T-helper 1 cell treated with Interleukin-12 subunit alpha and Interleukin-12 subunit beta and Interleukin-4 antibody, amounts not matched to agents 30 ng/mL and 1 ng/mL, for 36 hours (primary cell): Measurements from ENCODE around the gene TPBG. TPM values are rescaled to one million over a fixed set of nuclear protein-coding genes. Genes with fewer than 3 reads are reported as not detected.
"Not testable (repeated sequence)": the region's sequence is repeated elsewhere in the genome, so short reads cannot be mapped to it uniquely, and the experiment has no call there.

ENCODE experiments used
- intact Hi-C: fragments of 100-400 bp; cut with micrococcal nuclease; formaldehyde crosslinking; loops from one replicate; pipeline ENCODE4 v1.15.1; 2024
- total RNA-seq: library from RNA; stranded (reverse); gene quantifications from 2 replicates; pipeline ENCODE4 v1.2.3, GENCODE V29; 2022

The TPBG gene
- total RNA-seq, 1 donor from 2014 or later: not detected

GRCh38 chr6:82372656-82373055, 9.0 kb downstream of the TPBG start:
- intact Hi-C loops: no loop called here

- intact Hi-C loops: no loop called here
Measured at GRCh38 chr6:82374516-82374915, 10.9 kb downstream of the TPBG start.

DNA sequence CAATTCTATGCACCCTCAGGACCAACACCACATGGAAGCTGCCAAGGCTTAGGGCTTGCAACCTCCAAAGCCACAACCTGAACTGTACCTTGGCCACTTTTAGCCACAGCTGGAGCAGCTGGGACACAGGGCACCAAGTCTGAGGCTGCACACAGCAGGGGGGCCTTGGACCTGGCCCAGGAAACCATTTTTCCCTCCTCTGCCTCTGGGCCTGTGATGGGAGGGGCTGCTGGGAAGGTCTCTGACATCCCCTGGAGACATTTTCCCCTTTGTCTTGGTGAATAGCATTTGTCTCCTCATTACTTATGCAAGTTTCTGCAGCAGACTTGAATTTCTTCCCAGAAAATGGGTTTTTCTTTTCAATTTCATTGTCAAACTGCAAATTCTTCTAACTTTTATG, 13.0 kb downstream of the TPBG start:
- intact Hi-C loops: no loop called here

DNA sequence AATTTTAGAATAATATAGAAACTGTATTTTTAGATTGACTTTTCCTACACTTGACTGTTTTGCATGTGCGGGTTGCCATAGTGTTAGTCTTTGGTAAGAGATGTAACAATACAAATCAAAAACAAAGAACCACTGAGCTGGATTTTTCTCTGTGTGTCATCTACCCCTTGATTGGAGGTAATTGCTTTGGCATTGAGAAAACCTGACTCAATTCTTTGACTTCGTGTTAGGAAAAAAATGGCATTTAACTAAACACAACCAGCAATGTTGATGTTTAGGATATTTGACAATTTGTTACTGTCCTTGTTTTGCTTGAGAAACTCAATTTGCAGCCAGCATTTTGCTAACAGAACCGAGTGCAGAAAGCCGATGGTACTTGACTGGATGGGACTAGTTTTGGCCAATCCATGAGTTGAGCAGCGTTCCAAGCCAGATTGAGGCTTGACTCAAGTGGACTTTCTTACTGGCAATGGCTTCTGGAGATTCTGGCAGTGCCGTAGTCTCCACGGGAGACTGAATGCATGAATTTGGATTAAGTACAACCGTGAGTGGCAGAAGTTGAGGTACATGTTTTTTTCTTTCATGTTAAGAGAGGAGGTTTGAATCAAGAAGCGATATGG, 17.1 kb downstream of the TPBG start:
- intact Hi-C loops: no loop called here

GRCh38 chr6:82381278-82381677, 17.7 kb downstream of the TPBG start:
- intact Hi-C loops: no loop called here

DNA sequence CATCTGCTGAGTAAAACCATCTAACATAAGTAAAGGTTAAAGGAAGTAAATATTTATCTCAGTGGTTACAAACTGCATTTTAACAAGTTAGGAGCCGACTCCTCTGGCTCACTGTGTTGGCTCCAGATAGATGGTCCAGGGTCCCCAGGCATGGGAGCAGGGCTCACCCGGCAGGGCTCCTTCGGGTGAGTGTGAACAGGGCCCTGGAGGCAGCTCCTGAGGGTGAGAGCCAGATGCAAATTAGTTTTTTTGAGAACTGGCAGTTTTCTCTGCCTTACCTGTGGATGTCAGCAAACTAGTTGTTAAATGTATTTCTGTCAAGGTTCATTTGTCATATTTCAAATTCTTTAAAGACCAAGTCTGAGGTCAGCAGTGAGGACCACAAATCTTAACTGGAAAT, 21.5 kb downstream of the TPBG start:
- intact Hi-C loops: no loop called here

DNA sequence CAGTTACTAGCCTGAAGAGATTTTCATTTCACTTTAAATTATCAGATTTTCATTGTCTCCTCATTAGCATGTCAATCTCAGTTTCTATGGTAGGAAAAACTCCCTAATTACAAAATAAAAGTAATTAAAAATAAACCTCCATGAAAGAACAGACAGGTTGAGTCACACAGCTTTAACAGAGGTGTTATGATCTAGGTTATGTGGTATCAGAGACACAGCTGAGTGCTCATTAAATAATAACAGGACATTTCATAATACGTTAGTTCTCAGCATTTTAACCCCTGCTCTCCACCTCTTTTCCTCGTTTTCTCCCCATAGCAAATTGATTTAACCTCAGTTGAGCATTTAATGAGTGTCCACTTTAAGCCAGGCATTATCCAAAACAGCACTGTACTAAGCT, 21.9 kb downstream of the TPBG start:
- intact Hi-C loops: no loop called here

- intact Hi-C loops: no loop called here
Measured at GRCh38 chr6:82385961-82386360, 22.3 kb downstream of the TPBG start.

GRCh38 chr6:82394770-82395169, 31.2 kb downstream of the TPBG start:
- intact Hi-C loops: not testable (repeated sequence)

DNA sequence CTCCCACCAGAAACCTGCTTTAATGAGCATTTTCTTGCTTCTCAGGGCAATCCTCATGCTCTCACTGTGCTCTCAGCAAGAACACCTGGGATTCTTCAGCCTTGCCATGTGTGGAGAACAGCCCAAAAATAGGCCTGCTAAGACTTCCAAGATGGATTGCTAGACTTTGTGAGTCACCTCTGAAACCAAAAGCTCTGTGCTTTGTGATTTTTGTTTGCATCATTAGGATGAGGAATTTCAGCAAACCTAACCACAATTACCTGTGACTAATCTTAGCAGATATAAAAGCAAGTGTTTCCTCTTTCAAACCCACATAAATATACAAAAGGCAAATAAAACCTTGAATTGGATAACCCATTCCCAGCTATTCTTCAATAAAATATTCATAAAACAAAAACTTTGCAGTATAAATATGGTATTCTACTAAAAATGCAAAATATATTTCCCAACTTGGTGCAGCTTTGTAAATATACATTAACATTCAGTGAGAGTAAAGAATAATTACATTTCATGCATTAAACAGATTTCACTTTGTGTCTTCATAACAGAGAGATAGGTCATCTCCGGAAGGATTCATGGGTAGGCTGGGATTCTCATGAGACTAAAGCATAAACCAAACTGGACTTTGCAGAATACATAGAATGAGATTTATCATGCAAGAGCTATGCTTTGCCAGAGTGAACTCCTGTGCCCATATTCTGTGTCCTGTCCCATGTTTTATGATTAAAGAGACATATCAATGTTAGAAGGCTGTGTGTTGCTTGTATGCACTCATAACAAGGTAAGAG, 33.5 kb downstream of the TPBG start:
- intact Hi-C loops: no loop called here

DNA sequence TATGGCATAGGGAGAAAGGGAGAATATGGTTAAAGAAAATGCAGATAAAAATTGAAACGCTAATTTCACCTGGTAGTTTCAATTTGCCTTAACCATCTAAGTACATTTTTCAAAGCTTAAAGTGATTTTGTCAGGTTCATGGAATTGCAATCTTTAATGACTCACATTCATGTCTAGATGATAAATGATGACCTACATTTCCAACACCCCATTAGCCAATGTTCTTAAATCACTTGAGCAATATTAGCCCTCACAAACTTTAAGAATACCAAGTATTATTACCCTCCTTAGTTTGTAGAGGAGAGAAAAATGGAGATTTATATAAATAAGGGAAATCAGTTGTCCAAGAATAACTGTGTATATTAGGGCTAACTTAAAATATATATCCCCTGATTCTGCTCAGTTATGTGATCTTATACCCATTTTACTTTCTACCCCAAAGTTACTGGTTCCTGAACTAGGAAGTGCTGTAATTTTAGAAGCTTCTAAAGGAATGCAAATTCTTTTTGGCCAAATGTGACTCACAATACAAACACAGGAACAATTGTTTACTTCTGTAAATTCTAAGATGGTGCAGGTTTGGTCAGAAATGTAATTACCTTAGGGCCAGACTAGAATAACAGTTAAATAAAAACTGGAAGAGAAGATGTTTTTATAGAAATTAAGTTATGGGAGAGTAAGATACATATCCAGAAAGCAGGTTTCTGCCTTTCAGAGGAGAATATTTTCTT, 34.5 kb downstream of the TPBG start:
- intact Hi-C loops: no loop called here

GRCh38 chr6:82408952-82409431, 45.4 kb downstream of the TPBG start:
- intact Hi-C loops: no loop called here

DNA sequence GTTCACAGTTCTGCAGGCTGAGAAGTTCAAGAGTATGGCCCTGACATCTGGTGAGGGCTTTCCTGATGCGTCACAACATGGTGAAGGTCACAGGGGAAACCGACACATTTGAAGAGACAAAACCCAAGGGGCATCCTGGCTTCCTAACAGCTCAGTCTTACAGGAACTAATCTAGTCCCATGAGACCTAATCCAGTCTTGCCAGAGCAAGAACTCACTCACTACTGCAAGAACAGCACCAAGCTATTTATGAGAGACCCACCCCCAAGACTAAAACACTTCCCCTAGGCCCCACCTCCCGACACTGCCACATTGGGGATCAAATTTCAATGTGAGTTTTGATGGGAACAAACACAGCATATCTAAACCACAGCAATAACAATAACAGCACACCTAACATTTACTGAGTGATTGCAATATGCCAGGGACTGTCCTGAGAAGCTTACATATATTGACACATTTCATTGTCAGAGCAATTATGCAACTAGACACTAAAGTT, 46.6 kb downstream of the TPBG start:
- intact Hi-C loops: no loop called here

GRCh38 chr6:82413868-82414267, 50.3 kb downstream of the TPBG start:
- intact Hi-C loops: no loop called here

- intact Hi-C loops: no loop called here
Measured at GRCh38 chr6:82415820-82416219, 52.2 kb downstream of the TPBG start.

DNA sequence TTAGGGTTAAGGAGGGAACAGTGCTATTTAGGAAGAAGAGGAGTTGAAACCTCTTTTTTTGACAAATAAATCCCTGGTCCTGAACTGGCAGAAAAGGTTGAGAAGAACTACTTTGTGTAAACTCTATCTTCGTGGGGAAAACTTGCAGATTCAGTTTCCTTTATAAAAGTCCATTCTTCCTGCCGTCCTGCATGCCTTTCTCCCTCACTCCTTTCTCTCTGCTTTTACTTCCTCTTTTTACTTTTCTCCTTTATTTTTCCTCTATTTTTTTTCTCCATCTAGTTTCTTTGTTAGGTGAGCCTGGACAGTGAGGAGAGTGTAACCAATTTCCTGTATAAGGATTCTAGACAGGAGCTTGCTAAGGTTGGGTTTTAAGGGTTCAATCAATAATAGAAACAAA, 52.7 kb downstream of the TPBG start:
- intact Hi-C loops: no loop called here

Other genes with a start within 250 kb of the TPBG start
- gene IBTK, start 116.1 kb upstream of the TPBG start, total RNA-seq: 34.9 and 37.1 TPM in 2 replicates